Measurements from ENCODE around the gene TMEM80. TPM values are rescaled to one million over a fixed set of nuclear protein-coding genes. Genes with fewer than 3 reads are reported as not detected.

TMEM80 gene
- total and polyA plus RNA-seq, 9 of the 15 experiments (the other 6 are each of a cell fraction or from before 2014, with no cell fraction given) = 5.1 to 30.1 (median 12.4) TPM

DNA sequence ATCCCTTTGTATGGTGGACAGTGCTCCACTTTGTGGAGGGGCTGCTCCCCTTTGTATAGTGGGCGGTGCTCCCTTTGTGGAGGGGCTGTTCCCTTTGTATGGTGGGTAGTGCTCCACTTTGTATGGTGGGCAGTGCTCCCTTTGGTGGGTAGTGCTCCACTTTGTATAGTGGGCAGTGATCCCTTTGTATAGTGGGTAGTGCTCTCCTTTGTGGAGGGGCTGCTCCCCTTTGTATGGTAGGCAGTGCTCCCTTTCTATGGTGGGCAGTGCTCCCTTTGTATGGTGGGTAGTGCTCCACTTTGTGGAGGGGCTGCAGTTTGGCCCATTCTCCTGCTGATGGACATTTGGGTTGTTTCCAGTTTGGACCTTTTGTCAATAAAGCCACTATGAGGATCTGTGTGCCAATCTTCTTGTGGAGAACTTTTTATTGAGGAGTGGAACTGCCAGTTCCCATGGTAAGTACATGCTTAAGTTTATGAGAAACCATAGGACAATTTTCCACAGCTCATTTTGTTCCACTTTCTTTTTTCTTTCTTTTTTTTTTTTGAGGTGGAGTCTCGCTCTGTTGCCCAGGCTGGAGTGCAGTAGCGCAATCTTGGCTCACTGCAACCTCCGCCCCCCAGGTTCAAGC is 47.1 kb downstream of the TMEM80 start (continued):
- TF ChIP-seq, protein P1, sequence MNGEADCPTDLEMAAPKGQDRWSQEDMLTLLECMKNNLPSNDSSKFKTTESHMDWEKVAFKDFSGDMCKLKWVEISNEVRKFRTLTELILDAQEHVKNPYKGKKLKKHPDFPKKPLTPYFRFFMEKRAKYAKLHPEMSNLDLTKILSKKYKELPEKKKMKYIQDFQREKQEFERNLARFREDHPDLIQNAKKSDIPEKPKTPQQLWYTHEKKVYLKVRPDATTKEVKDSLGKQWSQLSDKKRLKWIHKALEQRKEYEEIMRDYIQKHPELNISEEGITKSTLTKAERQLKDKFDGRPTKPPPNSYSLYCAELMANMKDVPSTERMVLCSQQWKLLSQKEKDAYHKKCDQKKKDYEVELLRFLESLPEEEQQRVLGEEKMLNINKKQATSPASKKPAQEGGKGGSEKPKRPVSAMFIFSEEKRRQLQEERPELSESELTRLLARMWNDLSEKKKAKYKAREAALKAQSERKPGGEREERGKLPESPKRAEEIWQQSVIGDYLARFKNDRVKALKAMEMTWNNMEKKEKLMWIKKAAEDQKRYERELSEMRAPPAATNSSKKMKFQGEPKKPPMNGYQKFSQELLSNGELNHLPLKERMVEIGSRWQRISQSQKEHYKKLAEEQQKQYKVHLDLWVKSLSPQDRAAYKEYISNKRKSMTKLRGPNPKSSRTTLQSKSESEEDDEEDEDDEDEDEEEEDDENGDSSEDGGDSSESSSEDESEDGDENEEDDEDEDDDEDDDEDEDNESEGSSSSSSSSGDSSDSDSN (IDR thresholded peaks at IDR 0.05; ENCODE audit: borderline replicate concordance in 1 of 2, low read depth in 2 of 2, low read length in 2 of 2) = no peak
- TF ChIP-seq NFIX (CRISPR knock-in tag; IDR thresholded peaks at IDR 0.05; ENCODE audit: low read depth) (no peak), BRCA1 (IDR thresholded peaks at IDR 0.05) (no peak), BRCA1 (CRISPR knock-in tag; IDR thresholded peaks at IDR 0.05) (no peak), HDAC2 (IDR thresholded peaks at IDR 0.05) (no peak), HSF4 (CRISPR knock-in tag; IDR thresholded peaks at IDR 0.05; ENCODE audit: borderline replicate concordance) (no peak), PRMT5 (CRISPR knock-in tag; IDR thresholded peaks at IDR 0.05) (no peak), GTF2E2 (tag; IDR thresholded peaks at IDR 0.05) (no peak)
- TF ChIP-seq, protein P2, sequence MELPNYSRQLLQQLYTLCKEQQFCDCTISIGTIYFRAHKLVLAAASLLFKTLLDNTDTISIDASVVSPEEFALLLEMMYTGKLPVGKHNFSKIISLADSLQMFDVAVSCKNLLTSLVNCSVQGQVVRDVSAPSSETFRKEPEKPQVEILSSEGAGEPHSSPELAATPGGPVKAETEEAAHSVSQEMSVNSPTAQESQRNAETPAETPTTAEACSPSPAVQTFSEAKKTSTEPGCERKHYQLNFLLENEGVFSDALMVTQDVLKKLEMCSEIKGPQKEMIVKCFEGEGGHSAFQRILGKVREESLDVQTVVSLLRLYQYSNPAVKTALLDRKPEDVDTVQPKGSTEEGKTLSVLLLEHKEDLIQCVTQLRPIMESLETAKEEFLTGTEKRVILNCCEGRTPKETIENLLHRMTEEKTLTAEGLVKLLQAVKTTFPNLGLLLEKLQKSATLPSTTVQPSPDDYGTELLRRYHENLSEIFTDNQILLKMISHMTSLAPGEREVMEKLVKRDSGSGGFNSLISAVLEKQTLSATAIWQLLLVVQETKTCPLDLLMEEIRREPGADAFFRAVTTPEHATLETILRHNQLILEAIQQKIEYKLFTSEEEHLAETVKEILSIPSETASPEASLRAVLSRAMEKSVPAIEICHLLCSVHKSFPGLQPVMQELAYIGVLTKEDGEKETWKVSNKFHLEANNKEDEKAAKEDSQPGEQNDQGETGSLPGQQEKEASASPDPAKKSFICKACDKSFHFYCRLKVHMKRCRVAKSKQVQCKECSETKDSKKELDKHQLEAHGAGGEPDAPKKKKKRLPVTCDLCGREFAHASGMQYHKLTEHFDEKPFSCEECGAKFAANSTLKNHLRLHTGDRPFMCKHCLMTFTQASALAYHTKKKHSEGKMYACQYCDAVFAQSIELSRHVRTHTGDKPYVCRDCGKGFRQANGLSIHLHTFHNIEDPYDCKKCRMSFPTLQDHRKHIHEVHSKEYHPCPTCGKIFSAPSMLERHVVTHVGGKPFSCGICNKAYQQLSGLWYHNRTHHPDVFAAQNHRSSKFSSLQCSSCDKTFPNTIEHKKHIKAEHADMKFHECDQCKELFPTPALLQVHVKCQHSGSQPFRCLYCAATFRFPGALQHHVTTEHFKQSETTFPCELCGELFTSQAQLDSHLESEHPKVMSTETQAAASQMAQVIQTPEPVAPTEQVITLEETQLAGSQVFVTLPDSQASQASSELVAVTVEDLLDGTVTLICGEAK (IDR thresholded peaks at IDR 0.05) = no peak
- TF ChIP-seq, protein P2 (CRISPR knock-in tag; IDR thresholded peaks at IDR 0.05) = no peak
- TF ChIP-seq, protein P3, sequence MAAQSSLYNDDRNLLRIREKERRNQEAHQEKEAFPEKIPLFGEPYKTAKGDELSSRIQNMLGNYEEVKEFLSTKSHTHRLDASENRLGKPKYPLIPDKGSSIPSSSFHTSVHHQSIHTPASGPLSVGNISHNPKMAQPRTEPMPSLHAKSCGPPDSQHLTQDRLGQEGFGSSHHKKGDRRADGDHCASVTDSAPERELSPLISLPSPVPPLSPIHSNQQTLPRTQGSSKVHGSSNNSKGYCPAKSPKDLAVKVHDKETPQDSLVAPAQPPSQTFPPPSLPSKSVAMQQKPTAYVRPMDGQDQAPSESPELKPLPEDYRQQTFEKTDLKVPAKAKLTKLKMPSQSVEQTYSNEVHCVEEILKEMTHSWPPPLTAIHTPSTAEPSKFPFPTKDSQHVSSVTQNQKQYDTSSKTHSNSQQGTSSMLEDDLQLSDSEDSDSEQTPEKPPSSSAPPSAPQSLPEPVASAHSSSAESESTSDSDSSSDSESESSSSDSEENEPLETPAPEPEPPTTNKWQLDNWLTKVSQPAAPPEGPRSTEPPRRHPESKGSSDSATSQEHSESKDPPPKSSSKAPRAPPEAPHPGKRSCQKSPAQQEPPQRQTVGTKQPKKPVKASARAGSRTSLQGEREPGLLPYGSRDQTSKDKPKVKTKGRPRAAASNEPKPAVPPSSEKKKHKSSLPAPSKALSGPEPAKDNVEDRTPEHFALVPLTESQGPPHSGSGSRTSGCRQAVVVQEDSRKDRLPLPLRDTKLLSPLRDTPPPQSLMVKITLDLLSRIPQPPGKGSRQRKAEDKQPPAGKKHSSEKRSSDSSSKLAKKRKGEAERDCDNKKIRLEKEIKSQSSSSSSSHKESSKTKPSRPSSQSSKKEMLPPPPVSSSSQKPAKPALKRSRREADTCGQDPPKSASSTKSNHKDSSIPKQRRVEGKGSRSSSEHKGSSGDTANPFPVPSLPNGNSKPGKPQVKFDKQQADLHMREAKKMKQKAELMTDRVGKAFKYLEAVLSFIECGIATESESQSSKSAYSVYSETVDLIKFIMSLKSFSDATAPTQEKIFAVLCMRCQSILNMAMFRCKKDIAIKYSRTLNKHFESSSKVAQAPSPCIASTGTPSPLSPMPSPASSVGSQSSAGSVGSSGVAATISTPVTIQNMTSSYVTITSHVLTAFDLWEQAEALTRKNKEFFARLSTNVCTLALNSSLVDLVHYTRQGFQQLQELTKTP (IDR thresholded peaks at IDR 0.05; ENCODE audit: low read depth in 1 of 2, partially characterized antibody in 2 of 2) = no peak
